Suppressor macrophage treated with lipopolysaccharide for 4 hours (primary cell): ENCODE data around the gene CD2AP.
"Not testable (repeated sequence)": the region's sequence is repeated elsewhere in the genome, so short reads cannot be mapped to it uniquely, and the experiment has no call there.

Source experiments
- DNase-seq: peaks from one replicate; pipeline ENCODE4 v3.0.0-alpha.2; 2020

CD2AP gene

GRCh38 chr6:47647626-47648025 lies 170.0 kb downstream of the CD2AP start:
- DNase-seq, result not testable (repeated sequence)

GRCh38 chr6:47648031-47648430 lies 170.4 kb downstream of the CD2AP start:
- DNase-seq, result no peak

DNA sequence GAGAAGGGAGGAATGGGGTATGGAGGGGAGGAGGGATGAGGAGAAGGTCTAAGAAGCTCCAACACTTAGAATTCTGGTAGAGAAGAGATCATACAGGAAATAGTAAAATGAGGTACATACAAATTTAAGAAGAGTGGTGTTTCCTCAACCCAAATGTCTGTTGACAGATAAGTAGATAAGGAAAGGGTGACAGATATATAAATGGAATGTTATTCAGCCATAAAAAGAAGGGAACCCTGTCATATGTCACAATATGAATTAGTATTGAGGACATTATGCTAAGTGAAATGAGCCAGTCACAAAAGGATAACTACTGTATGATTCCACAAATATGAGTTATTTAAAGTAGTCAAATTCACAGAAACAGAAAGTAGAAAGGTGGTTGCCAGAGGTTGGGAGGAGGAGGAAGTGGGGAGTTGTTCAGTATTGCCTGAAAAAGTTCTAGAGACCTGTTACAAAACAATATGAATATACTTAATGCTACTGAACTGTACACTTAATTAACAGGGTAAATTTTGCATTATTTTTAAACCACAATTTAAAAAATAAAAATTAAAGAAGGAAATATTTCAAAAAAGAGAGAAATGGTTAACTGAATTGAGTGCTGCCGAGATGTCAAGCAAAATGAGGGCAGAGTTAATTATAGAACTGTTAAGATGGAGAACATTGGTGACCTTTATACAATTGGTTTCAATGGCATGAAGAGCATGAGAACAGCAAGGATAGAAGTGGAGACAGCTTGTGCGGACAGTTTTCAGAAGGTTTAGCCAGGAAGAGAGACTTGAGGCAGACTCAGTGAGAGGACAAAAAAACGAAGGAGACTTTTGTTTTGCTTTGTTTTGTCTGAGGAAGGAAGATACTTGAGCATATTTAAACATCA lies 173.2 kb downstream of the CD2AP start:
- no peak for DNase-seq

DNA sequence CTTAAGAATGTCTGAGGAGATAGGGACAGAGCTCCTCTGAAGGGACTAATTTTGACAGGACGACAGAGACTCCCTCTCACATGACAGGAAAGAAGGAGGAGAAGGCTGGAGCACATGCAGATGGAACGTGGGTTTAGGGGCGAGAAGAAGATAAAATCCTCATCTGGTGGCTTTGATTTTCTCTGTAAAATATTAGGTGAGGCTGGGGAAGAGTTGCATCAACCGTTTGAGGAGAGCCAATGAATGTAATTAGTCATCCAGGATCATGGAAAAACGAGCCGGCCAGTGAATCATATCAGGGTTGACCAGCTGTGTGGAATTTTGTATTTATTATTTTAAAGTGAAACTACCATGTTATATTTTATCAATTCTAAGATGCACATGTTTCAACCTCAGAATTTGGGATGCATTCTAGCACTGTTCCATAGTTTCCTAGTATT lies 173.9 kb downstream of the CD2AP start:
- DNase-seq, result no peak

DNA sequence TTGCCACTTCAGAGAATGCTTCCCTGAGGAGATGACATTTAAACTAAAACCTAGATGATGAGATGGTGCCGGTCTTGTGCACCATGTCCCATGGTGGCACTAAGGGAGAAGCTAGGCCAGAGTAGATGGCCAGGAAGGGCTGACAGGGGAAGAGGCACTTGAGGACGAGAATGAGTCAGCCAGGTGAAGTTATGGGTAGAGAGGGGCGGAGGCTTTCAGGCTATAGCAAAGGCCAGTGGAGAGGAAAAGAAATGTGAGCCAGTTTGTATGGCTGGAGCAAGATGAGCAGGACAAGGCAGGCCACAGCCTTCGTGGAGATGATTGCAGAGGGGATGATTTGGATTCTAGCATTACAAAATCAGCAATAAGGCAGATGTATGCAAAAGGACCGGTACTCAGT lies 176.1 kb downstream of the CD2AP start:
- no peak for DNase-seq

DNA sequence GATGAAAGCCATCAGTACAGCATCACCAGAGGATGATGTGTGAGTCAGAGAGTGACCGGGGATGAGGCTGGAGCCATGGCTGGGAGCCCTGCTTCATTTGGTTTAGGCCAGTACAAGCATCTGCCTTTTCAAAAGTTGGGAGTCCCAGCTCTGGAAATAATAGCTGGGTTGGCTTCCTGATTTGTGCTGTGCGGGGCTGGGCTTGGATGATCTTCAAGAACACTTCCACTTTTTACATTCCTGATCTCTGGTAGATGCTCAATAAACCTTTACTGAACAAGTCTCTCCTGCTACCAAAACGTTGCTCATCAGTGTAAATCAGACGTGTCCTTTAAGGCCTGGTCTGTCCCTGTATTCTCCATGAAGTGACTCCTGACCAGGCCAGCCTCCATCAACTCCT lies 176.7 kb downstream of the CD2AP start:
- DNase-seq, result no peak

- DNase-seq, result no peak
Observed at GRCh38 chr6:47655719-47656595, 178.4 kb downstream of the CD2AP start.

DNA sequence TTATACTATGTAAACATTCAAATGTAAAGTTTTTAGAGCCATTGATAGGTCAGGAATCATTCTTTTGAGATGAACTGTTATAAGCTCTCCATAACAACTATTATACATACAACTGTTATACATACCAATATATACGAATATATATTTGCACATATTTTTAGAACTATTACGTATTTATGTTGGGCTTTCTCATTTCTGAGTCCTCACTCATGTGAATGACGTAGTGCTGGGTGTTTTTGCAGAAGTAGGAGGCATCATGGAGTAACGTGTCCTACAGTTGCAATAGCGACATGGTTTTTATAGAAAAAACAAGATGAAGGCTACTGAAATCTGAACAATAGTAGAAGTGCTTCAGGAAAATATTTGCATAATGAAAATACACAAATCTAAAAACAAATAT lies 184.4 kb downstream of the CD2AP start:
- no peak for DNase-seq

- DNase-seq, result no peak
Observed at GRCh38 chr6:47663462-47664216, 186.1 kb downstream of the CD2AP start.

DNA sequence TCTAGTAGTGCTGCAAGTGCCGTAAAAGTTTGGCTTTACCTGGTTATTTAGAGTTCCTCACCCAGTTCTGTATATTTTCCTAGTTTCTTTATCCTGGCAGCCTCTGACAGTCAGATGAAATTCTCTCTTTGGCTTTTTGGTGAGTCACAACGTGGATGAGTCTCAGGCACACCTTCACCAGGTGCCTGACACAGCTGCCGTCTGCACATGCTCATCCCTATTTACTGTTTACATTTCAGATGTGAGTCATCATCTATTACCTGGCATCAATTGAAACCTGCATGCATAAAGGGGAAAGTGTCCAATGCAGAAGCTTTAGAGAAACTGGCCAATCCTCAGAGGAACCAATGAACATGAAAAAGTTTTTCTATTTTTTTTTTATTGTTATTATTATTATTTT lies 187.5 kb downstream of the CD2AP start:
- DNase-seq, result no peak

DNA sequence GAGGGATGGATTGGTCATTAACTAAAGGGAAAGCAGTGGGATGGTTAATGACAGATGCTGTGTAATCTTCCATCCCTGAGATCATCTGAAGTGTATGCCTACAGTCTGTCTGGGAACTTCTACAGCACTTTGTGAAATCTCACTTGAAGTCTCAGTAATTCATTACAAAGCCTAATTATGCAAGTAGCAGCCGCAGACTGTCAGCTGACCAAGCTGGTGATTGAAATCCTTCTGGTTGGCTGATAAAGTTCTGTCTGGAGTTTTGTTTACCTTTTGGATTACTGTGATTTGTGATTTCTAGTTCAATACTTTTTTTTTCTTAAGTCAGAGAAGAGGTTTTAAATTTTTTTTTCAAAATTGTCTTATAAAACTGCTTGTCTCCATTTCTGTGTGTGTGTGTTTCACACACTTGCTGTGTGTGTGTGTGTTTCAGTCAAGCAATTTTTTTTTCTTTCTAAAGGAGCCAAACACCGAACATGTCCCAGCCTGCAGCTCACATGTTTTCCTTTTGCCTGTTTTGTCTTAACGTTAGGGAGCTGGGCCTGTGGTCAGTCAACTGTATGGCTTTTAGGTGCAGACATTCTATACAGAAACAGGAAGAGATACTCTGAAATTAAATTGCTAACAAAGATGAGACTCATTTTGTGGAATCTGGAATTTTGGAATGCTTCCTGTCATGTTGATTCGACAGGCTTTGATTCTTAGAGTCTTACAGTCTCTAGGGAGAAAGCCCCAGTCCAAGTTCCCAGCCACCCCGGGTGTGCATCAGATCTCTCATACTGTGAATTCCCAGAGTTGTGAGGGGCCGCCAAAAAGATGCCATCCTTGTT lies 192.3 kb downstream of the CD2AP start:
- DNase-seq, result no peak

GRCh38 chr6:47670851-47671250 lies 193.3 kb downstream of the CD2AP start:
- no peak for DNase-seq

DNA sequence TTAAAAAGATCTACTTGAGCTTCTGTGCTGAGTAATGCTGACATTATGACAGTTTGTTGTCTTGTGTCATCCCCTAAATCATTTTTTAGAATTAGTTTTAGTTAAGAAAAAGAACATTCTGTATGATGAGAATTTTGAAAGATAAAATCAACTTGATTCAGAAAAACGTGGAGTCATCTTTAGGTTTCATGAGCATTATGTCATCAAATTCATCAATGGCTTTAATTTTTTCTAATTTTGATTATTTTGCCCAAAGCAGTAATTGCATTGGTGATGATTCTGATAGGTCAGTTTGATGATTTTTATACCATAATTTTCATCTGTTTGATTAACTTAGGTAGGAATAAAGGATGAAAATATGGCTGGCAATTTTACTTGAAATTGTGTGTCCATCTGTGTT lies 194.2 kb downstream of the CD2AP start:
- DNase-seq, result no peak

DNA sequence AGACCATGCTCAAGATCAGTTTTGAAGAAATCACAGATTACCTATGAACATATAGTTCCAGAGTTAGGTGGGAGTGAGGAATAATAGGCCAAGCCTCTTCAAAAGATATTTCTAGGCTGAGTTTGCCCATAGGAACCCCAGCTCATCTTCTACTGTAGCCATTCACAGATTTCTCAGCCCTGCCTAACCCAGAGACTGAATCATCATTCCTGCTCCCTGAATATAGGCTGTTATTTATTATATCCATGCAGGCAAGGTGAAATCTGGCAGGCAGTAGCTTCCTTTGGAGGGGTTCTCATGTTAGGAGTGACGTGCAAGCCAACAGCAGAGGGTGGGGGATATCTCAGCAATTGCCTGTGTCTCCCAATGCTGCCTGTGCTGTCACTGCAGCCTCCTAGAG lies 195.2 kb downstream of the CD2AP start:
- no peak for DNase-seq

- DNase-seq, result no peak
Observed at GRCh38 chr6:47674673-47675072, 197.1 kb downstream of the CD2AP start.
